ENCODE results near the gene NEU3. TPM values are rescaled to one million over a fixed set of nuclear protein-coding genes. Genes with fewer than 3 reads are reported as not detected.

NEU3 gene
- total and polyA plus RNA-seq, 2 experiments from 2014 or later: 2.5 to 6.2 TPM

DNA sequence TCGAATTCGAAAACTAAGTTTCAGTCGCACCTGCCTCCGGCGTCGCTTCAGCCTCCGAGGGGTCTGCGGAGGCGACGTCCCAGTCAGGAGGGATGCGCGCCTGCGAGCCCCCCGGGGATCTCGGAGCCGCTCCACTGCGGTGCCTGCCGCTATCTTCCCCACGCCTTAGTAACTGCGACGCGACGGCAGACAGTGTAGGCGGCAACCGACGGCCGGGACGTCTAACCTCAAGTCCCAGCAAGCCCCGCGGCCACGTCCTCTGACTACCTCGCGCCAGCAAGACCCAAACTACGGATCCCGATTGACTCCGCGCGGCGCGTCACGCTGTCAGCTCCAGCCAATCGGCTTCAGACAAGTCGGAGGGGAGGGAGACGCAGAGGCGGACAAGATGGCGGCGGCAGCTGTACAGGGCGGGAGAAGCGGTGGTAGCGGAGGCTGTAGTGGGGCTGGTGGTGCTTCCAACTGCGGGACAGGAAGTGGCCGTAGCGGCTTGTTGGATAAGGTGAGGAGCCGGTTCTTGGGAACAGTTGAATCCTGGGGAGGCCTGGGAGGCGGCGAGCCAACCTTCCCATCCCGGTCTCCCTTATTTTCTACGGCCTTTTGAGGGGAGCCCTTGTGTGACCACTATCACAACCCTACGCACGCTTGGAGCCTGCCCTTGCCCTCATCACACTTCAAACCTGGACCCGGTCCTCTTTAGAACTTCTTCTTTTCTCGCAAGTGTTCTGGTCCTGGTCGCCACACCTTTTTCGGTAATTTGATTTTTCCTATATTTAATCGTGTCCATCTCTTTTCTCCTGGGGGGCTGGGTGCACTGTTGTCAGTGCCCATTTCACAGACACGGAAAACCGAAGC lies 39.6 kb upstream of the NEU3 start, which contains the start of the genes SPCS2 and XRRA1:
SPCS2 (plus strand) TSS at position 369 of the 855 bp plus-strand sequence; CDS start at position 389, 20 bp downstream.
XRRA1 (minus strand) TSS at position 194 of the 855 bp plus-strand sequence. CDS start 8,213 bp downstream, outside the sequence.
- peak; percentile 100 for DNase-seq
- peak within 1 kb of the TSS; percentile 97 for H3K4me2 ChIP-seq (ENCODE audit: unreplicated experiment)
- H3K4me3 ChIP-seq: peak within 1 kb of the TSS; percentile 97
- H3K4me1 ChIP-seq (ENCODE audit: insufficient read depth): peaks cover 26% of the 10 kb centered on the region
- peaks cover 63% of the 10 kb centered on the region for H3K79me2 ChIP-seq (ENCODE audit: insufficient read depth)
- in situ Hi-C loops (cut with MboI): no loop called here
- H3K27ac ChIP-seq: peak within 1 kb of the TSS; percentile 71
- H3K36me3 ChIP-seq (ENCODE audit: low read depth): no peaks in the 10 kb centered on the region
- no peaks in the 10 kb centered on the region for H4K20me1 ChIP-seq (ENCODE audit: insufficient read depth)
- H3F3A ChIP-seq (ENCODE audit: insufficient read depth): peaks cover 15% of the 10 kb centered on the region
- H3K9me3 ChIP-seq (ENCODE audit: low read depth): no peaks in the 10 kb centered on the region
- H3K9ac ChIP-seq: peak within 1 kb of the TSS; percentile 93
- H3K27me3 ChIP-seq (replicated peaks; ENCODE audit: insufficient read depth): no peaks in the 10 kb centered on the region
- WGBS, 2 experiments (ENCODE audit: low coverage in 1 of 2, low lambda C conversion rate in 2 of 2, missing lambda C conversion rate in 2 of 2): 1% methylated on average over 62 of the region's 67 CpGs
- no peak for TF ChIP-seq EZH2 (IDR thresholded peaks at IDR 0.05; ENCODE audit: insufficient read depth, poor library complexity, severe bottlenecking)
- TF ChIP-seq EZH2phosphoT487 (IDR thresholded peaks at IDR 0.05; ENCODE audit: insufficient read depth, low read depth): no peak
- H2AFZ ChIP-seq: peak within 1 kb of the TSS; percentile 98
- H3K9me2 ChIP-seq (ENCODE audit: insufficient read depth): no peaks in the 10 kb centered on the region

DNA sequence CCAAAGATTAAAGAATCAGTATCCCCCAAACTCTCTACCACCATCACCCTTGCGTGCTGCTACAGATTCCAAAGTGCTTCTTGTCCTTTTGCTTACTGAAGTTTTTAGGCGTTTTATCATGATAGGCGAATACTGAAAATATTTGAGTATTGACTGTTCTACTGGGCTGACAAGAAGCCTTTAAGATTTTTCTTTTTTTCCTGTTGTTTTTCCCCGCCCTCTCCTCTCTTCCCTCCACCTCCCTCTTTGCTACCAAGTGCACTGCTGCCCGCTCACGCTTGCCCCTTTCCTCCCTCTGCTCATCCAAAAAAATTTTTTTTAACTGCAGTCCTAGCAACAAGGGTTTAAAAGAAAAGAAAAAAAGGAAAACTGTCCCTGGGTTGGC lies 39.0 kb upstream of the NEU3 start:
- H3K9me2 ChIP-seq (ENCODE audit: insufficient read depth): no peaks in the 10 kb centered on the region
- no peaks in the 10 kb centered on the region for H4K20me1 ChIP-seq (ENCODE audit: insufficient read depth)
- H3K9me3 ChIP-seq (ENCODE audit: low read depth): no peaks in the 10 kb centered on the region
- peak overlapping the region; percentile 97 for H3K4me3 ChIP-seq
- in situ Hi-C loops (cut with MboI): no loop called here
- H3F3A ChIP-seq (ENCODE audit: insufficient read depth): peaks cover 9% of the 10 kb centered on the region
- peaks cover 69% of the 10 kb centered on the region for H3K79me2 ChIP-seq (ENCODE audit: insufficient read depth)
- H3K9ac ChIP-seq: peak overlapping the region; percentile 93
- peaks cover 20% of the 10 kb centered on the region for H3K4me1 ChIP-seq (ENCODE audit: insufficient read depth)
- peak overlapping the region; percentile 98 for H2AFZ ChIP-seq
- no peak for TF ChIP-seq EZH2phosphoT487 (IDR thresholded peaks at IDR 0.05; ENCODE audit: insufficient read depth, low read depth)
- no peak for TF ChIP-seq EZH2 (IDR thresholded peaks at IDR 0.05; ENCODE audit: insufficient read depth, poor library complexity, severe bottlenecking)
- H3K27ac ChIP-seq: peak overlapping the region; percentile 71
- no peaks in the 10 kb centered on the region for H3K36me3 ChIP-seq (ENCODE audit: low read depth)
- peak; percentile 60 for DNase-seq
- H3K27me3 ChIP-seq (replicated peaks; ENCODE audit: insufficient read depth): no peaks in the 10 kb centered on the region
- WGBS, 2 experiments (ENCODE audit: low coverage in 1 of 2, low lambda C conversion rate in 2 of 2, missing lambda C conversion rate in 2 of 2): 1% methylated on average over 6 of the region's 6 CpGs
- peak overlapping the region; percentile 97 for H3K4me2 ChIP-seq (ENCODE audit: unreplicated experiment)

DNA sequence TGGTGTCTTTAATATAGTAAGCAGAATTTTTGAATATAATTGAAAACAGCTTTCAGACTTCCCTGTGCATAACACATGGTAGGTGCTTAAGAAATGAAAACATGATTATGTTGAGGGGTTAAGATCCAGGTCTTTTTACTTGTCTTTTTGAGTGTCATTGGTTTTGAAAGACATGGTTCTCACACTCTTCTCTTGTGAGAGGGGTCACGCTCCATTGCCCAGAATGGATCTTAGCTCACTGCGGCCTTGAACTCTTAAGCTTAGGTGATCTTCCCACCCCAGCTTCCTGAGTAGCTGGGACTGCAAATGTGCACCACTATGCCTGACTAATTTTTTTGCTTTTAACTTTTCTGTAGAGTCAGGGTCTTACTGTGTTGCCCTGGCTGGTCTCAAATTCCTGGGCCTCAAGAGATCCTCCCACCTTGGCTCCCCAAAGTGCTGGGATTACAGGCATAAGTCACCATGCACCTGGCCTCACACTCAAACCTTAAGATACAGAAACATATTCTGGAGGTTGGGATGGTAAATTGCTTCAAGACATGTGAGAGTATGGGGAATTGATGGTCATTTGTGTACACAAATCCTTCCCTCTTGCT lies 38.3 kb upstream of the NEU3 start:
- H3K9ac ChIP-seq: peak overlapping the region; percentile 93
- no peaks in the 10 kb centered on the region for H3K27me3 ChIP-seq (replicated peaks; ENCODE audit: insufficient read depth)
- no peaks in the 10 kb centered on the region for H4K20me1 ChIP-seq (ENCODE audit: insufficient read depth)
- no peak for TF ChIP-seq EZH2phosphoT487 (IDR thresholded peaks at IDR 0.05; ENCODE audit: insufficient read depth, low read depth)
- TF ChIP-seq EZH2 (IDR thresholded peaks at IDR 0.05; ENCODE audit: insufficient read depth, poor library complexity, severe bottlenecking): no peak
- peak overlapping the region; percentile 97 for H3K4me3 ChIP-seq
- no peak overlapping the region for H2AFZ ChIP-seq
- H3F3A ChIP-seq (ENCODE audit: insufficient read depth): 0 out of 2 replicates have a peak, but pooled peaks cover 2% of the 10 kb centered on the region
- H3K9me2 ChIP-seq (ENCODE audit: insufficient read depth): no peaks in the 10 kb centered on the region
- H3K36me3 ChIP-seq (ENCODE audit: low read depth): no peaks in the 10 kb centered on the region
- in situ Hi-C loops (cut with MboI): no loop called here
- peaks cover 76% of the 10 kb centered on the region for H3K79me2 ChIP-seq (ENCODE audit: insufficient read depth)
- peak overlapping the region; percentile 97 for H3K4me2 ChIP-seq (ENCODE audit: unreplicated experiment)
- H3K4me1 ChIP-seq (ENCODE audit: insufficient read depth): peaks cover 16% of the 10 kb centered on the region
- H3K9me3 ChIP-seq (ENCODE audit: low read depth): no peaks in the 10 kb centered on the region
- H3K27ac ChIP-seq: no peak overlapping the region
- DNase-seq: no peak
- 59 to 72% methylated on average over 2 of the region's 2 CpGs for WGBS, 2 experiments (ENCODE audit: low coverage in 1 of 2, low lambda C conversion rate in 2 of 2, missing lambda C conversion rate in 2 of 2)

DNA sequence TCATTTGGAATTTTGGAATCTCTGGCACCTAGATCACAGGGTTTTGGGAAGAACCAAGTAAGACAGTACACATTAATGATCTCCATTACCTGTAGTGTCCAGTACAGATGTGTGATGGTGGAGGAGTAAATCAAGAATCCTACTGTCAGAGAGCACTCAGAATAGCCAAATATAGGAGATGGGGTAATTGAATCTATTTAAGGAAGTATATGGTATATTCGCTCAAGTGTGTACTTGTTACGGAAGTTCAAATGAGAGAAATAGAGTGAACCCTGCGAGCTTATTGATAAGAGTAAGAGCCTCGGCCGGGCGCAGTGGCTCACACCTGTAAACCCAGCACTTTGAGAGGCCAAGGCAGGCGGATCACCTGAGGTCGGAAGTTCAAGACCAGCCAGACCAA lies 37.5 kb upstream of the NEU3 start:
- no peak overlapping the region for H3K9ac ChIP-seq
- no peaks in the 10 kb centered on the region for H3K9me3 ChIP-seq (ENCODE audit: low read depth)
- no peaks in the 10 kb centered on the region for H3K27me3 ChIP-seq (replicated peaks; ENCODE audit: insufficient read depth)
- H2AFZ ChIP-seq: no peak overlapping the region
- H3K4me2 ChIP-seq (ENCODE audit: unreplicated experiment): no peak overlapping the region
- TF ChIP-seq EZH2 (IDR thresholded peaks at IDR 0.05; ENCODE audit: insufficient read depth, poor library complexity, severe bottlenecking) (no peak), EZH2phosphoT487 (IDR thresholded peaks at IDR 0.05; ENCODE audit: insufficient read depth, low read depth) (no peak)
- H3K27ac ChIP-seq: no peak overlapping the region
- no peaks in the 10 kb centered on the region for H3K9me2 ChIP-seq (ENCODE audit: insufficient read depth)
- peaks cover 16% of the 10 kb centered on the region for H3K4me1 ChIP-seq (ENCODE audit: insufficient read depth)
- WGBS, 2 experiments (ENCODE audit: low coverage in 1 of 2, low lambda C conversion rate in 2 of 2, missing lambda C conversion rate in 2 of 2): 97 to 99% methylated on average over 8 of the region's 8 CpGs
- in situ Hi-C loops (cut with MboI): no loop called here
- DNase-seq: no peak
- no peaks in the 10 kb centered on the region for H4K20me1 ChIP-seq (ENCODE audit: insufficient read depth)
- H3K4me3 ChIP-seq: 0 out of 2 replicates have a peak overlapping the region, but pooled peaks have one; percentile 97
- H3F3A ChIP-seq (ENCODE audit: insufficient read depth): no peaks in the 10 kb centered on the region
- peaks cover 84% of the 10 kb centered on the region for H3K79me2 ChIP-seq (ENCODE audit: insufficient read depth)
- H3K36me3 ChIP-seq (ENCODE audit: low read depth): no peaks in the 10 kb centered on the region
